IMR-90 (cell line): ENCODE results near the gene SETD6. TPM values are rescaled to one million over a fixed set of nuclear protein-coding genes. Genes with fewer than 3 reads are reported as not detected.
A peak's percentile ranks its signal among the peaks of the same experiment; 100 is the strongest.

Source experiments
- ATAC-seq: fragments of 200-7000 bp; cut with Tn5 transposase; 2 replicates; pipeline ENCODE4 v1.9.1; 2020; ENCODE audit warnings: low read depth, mild to moderate bottlenecking, moderate library complexity
- BruUV-seq: library from RNA; stranded (reverse); fragments of 400-500 nt; replicated peaks from 2 replicates; lab custom pipeline; 2021; lab: Mats Ljungman, UMichigan
- CTCF ChIA-PET: fragments of 300-600 bp; formaldehyde crosslinking; extraction: SDS; loops from one replicate; lab custom pipeline; 2021; ENCODE audit warnings: antibody characterized with exemption; lab: Yijun Ruan, JAX
- POLR2A ChIA-PET: fragments of 300-600 bp; sonication (Branson Sonifier 250); formaldehyde crosslinking; loops from one replicate; lab custom pipeline; 2022; ENCODE audit warnings: antibody characterized with exemption; ENCODE audit not compliant: unreplicated experiment; lab: Charles Lee
- DNase-seq: peaks from one replicate; pipeline ENCODE4 v3.0.0; 2013
- H2AFZ ChIP-seq: replicated peaks from 2 replicates; pipeline ENCODE3; 2013; ENCODE audit warnings: low read length, mild to moderate bottlenecking; ENCODE audit not compliant: poor library complexity
- H2AK5ac ChIP-seq: 2 replicates; pipeline ENCODE4 v1.6.1; 2013; ENCODE audit warnings: low read depth, low read length, inconsistent platforms
- H2AK9ac ChIP-seq: replicated peaks from 2 replicates; pipeline ENCODE3; 2013; ENCODE audit warnings: mild to moderate bottlenecking, low read depth, low read length, moderate library complexity; ENCODE audit not compliant: poor library complexity
- H2BK120ac ChIP-seq: 2 replicates; pipeline ENCODE4 v1.6.1; 2013; ENCODE audit warnings: low read depth, low read length, inconsistent platforms
- H2BK15ac ChIP-seq: 3 replicates; pipeline ENCODE4 v1.6.1; 2013; ENCODE audit warnings: low read depth, low read length, inconsistent platforms
- H2BK20ac ChIP-seq: 2 replicates; pipeline ENCODE4 v1.6.1; 2013; ENCODE audit warnings: low read depth, mild to moderate bottlenecking, inconsistent platforms, low read length, moderate library complexity
- H2BK5ac ChIP-seq: 2 replicates; pipeline ENCODE4 v1.6.1; 2013; ENCODE audit warnings: mild to moderate bottlenecking, low read depth, low read length, inconsistent platforms; ENCODE audit not compliant: poor library complexity, severe bottlenecking
- H3K14ac ChIP-seq: replicated peaks from 2 replicates; pipeline ENCODE4 v1.6.1; 2013; ENCODE audit warnings: low read depth, low read length, inconsistent platforms
- H3K18ac ChIP-seq: 2 replicates; pipeline ENCODE4 v1.6.1; 2013; ENCODE audit warnings: low read depth, low read length, control low read depth
- H3K23ac ChIP-seq: 2 replicates; pipeline ENCODE4 v1.6.1; 2013; ENCODE audit warnings: low read depth, low read length, inconsistent platforms
- H3K27ac ChIP-seq: 2 replicates; pipeline ENCODE4 v1.5.1; 2013; ENCODE audit warnings: mild to moderate bottlenecking, control low read depth, low read length; ENCODE audit not compliant: insufficient read depth
- H3K27me3 ChIP-seq: 2 replicates; pipeline ENCODE4 v1.6.1; 2013; ENCODE audit warnings: low read length; ENCODE audit not compliant: control insufficient read depth, insufficient read depth
- H3K36me3 ChIP-seq: 2 replicates; pipeline ENCODE4 v1.6.1; 2013; ENCODE audit warnings: low read length, mixed read lengths; ENCODE audit not compliant: control insufficient read depth, insufficient read depth
- H3K4ac ChIP-seq: 2 replicates; pipeline ENCODE4 v1.6.1; 2013; ENCODE audit warnings: low read depth, low read length, inconsistent platforms
- H3K4me1 ChIP-seq: 2 replicates; pipeline ENCODE4 v1.6.1; 2013; ENCODE audit warnings: low read length, mixed read lengths; ENCODE audit not compliant: control insufficient read depth, insufficient read depth
- H3K4me2 ChIP-seq: 2 replicates; pipeline ENCODE4 v1.6.1; 2013; ENCODE audit warnings: low read depth, mild to moderate bottlenecking, control low read depth, low read length, moderate library complexity
- H3K4me3 ChIP-seq: 2 replicates; pipeline ENCODE4 v1.5.1; 2013; ENCODE audit warnings: low read depth, mild to moderate bottlenecking, control low read depth, low read length, moderate library complexity; ENCODE audit not compliant: insufficient read depth
- H3K56ac ChIP-seq: 2 replicates; pipeline ENCODE4 v1.6.1; 2013; ENCODE audit warnings: low read length, inconsistent platforms; ENCODE audit not compliant: insufficient read depth; ENCODE audit errors: extremely low read depth
- H3K79me1 ChIP-seq, 2 experiments: 2 replicates each; pipeline ENCODE4 v1.6.1; 2013; ENCODE audit warnings: low read length in 2 of 2, inconsistent platforms in 1 of 2, low read depth in 1 of 2
- H3K9ac ChIP-seq: 2 replicates; pipeline ENCODE4 v1.6.1; 2013; ENCODE audit warnings: low read depth, low read length, control low read depth
- H3K9me1 ChIP-seq: 2 replicates; pipeline ENCODE4 v1.6.1; 2013; ENCODE audit warnings: low read length, inconsistent platforms; ENCODE audit not compliant: insufficient read depth
- H3K9me3 ChIP-seq: 2 replicates; pipeline ENCODE4 v1.6.1; 2013; ENCODE audit warnings: low read length; ENCODE audit not compliant: control insufficient read depth, insufficient read depth
- H4K20me1 ChIP-seq: 2 replicates; pipeline ENCODE4 v1.6.1; 2013; ENCODE audit warnings: low read length, inconsistent platforms; ENCODE audit not compliant: insufficient read depth
- H4K5ac ChIP-seq: 2 replicates; pipeline ENCODE4 v1.6.1; 2013; ENCODE audit warnings: mild to moderate bottlenecking, low read depth, low read length, control low read depth
- H4K8ac ChIP-seq, 2 experiments: 2 replicates each; pipeline ENCODE4 v1.6.1; 2013; ENCODE audit warnings: low read depth in 2 of 2, low read length in 2 of 2, control low read depth in 1 of 2, inconsistent platforms in 1 of 2
- H4K91ac ChIP-seq: 2 replicates; pipeline ENCODE4 v1.6.1; 2013; ENCODE audit warnings: low read depth, low read length, inconsistent platforms; ENCODE audit not compliant: insufficient read depth
- BHLHE40 ChIP-seq: fragments of 150-350 bp; IDR thresholded peaks from 2 replicates; pipeline ENCODE4 v1.6.1; 2016; ENCODE audit warnings: mild to moderate bottlenecking, low read depth, low read length
- CEBPB ChIP-seq: IDR thresholded peaks from 2 replicates; pipeline ENCODE4 v1.6.1; 2012; ENCODE audit warnings: low read depth, low read length, improper control_type of control experiment
- CHD1 ChIP-seq: IDR thresholded peaks from 2 replicates; pipeline ENCODE4 v1.6.1; 2012; ENCODE audit warnings: low read depth, low read length, improper control_type of control experiment
- ELK1 ChIP-seq: fragments of 150-350 bp; IDR thresholded peaks from 2 replicates; pipeline ENCODE4 v1.6.1; 2016; ENCODE audit warnings: low read depth, mild to moderate bottlenecking, low read length, moderate library complexity, borderline replicate concordance
- MAFK ChIP-seq: IDR thresholded peaks from 2 replicates; pipeline ENCODE4 v1.6.1; 2012; ENCODE audit warnings: low read depth, low read length, improper control_type of control experiment
- MAZ ChIP-seq: IDR thresholded peaks from 2 replicates; pipeline ENCODE4 v1.6.1; 2012; ENCODE audit warnings: low read depth, mild to moderate bottlenecking, low read length, improper control_type of control experiment, moderate library complexity, borderline replicate concordance
- MXI1 ChIP-seq: IDR thresholded peaks from 2 replicates; pipeline ENCODE4 v1.6.1; 2012; ENCODE audit warnings: low read depth, mild to moderate bottlenecking, low read length, moderate library complexity, borderline replicate concordance
- NFE2L2 ChIP-seq: fragments of 150-350 bp; IDR thresholded peaks from 2 replicates; pipeline ENCODE4 v1.6.1; 2016; ENCODE audit warnings: low read depth, mild to moderate bottlenecking, low read length
- POLR2A ChIP-seq: IDR thresholded peaks from 2 replicates; pipeline ENCODE4 v1.6.1; 2012; ENCODE audit warnings: mild to moderate bottlenecking, low read depth, low read length
- RAD21 ChIP-seq: IDR thresholded peaks from 2 replicates; pipeline ENCODE4 v1.6.1; 2012; ENCODE audit warnings: low read length, improper control_type of control experiment
- RCOR1 ChIP-seq: IDR thresholded peaks from 2 replicates; pipeline ENCODE4 v1.6.1; 2012; ENCODE audit warnings: mild to moderate bottlenecking, low read length, improper control_type of control experiment; ENCODE audit not compliant: insufficient replicate concordance
- RFX5 ChIP-seq: IDR thresholded peaks from 2 replicates; pipeline ENCODE4 v1.8.0; 2012; ENCODE audit warnings: low read depth, mild to moderate bottlenecking, low read length, moderate library complexity
- SMC3 ChIP-seq: fragments of 150-350 bp; IDR thresholded peaks from 2 replicates; pipeline ENCODE4 v1.6.1; 2016; ENCODE audit warnings: low read depth, mild to moderate bottlenecking, antibody characterized with exemption, low read length, moderate library complexity
- USF2 ChIP-seq: fragments of 150-350 bp; IDR thresholded peaks from 2 replicates; pipeline ENCODE4 v1.6.1; 2017; ENCODE audit warnings: mild to moderate bottlenecking, antibody characterized with exemption, low read length, low read depth
- WGBS, 2 experiments: methylation state at CpG; one replicate each; pipeline versions ENCODE4 v1.1.5 to v1.1.7; 2013; ENCODE audit warnings: missing lambda C conversion rate in 2 of 2; ENCODE audit not compliant: insufficient read length in 1 of 2; ENCODE audit errors: extremely low coverage in 2 of 2; 5-methylcytosine and 5-hydroxymethylcytosine counted together
- dilution Hi-C: fragments of 300-500 bp; cut with HindIII; formaldehyde crosslinking; loops from one replicate; pipeline ENCODE4 v1.14.3; 2018; ENCODE audit warnings: low sequenced_read_pairs; ENCODE audit not compliant: unreplicated experiment
- in situ Hi-C: fragments of 300-500 bp; cut with MboI; formaldehyde crosslinking; loops from 3 replicates; pipeline ENCODE4 v1.14.3; 2019; ENCODE audit warnings: low sequenced_read_pairs, inconsistent platforms, mixed read lengths
- intact Hi-C: fragments of 100-400 bp; cut with micrococcal nuclease; formaldehyde crosslinking; loops from 2 replicates; pipeline ENCODE4 v1.10.0; 2022
- polyA plus RNA-seq, 3 experiments: library from polyadenylated mRNA; depleted of rRNA; stranded (reverse); fragments of >200 nt; gene quantifications; 2 replicates each; pipeline ENCODE4 v1.2.3, GENCODE V29; 2012; ENCODE audit warnings: low replicate concordance in 1 of 3
- total RNA-seq: library from RNA; depleted of rRNA; stranded (reverse); fragments of >200 nt; gene quantifications from 2 replicates; pipeline ENCODE4 v1.2.3, GENCODE V29; 2012

SETD6 gene
- total and polyA plus RNA-seq, 2 of the 4 experiments (the other 2 are of a cell fraction), result 3.2 to 6.4 TPM

- Histone ChIP-seq H3K27me3 (peaks cover 10% of the 10 kb centered on the region), H3K4ac (no peak overlapping the region), H3K36me3 (no peaks in the 10 kb centered on the region), H3K4me1 (peaks cover 7% of the 10 kb centered on the region; the same call in 1 of the 2 replicates), H3K79me1 (no peaks in the 10 kb centered on the region), H3K23ac (no peak overlapping the region), H2BK120ac (no peak overlapping the region), H4K91ac (no peak overlapping the region), H3K9ac (no peak overlapping the region), H2AK9ac (no peak overlapping the region), H2BK15ac (no peak overlapping the region), H3K27ac (no peak overlapping the region), H3K9me3 (no peaks in the 10 kb centered on the region), H2AK5ac (no peak overlapping the region), H3K4me3 (no peak overlapping the region), H3K56ac (no peak overlapping the region), H2BK20ac (no peak overlapping the region), H3K18ac (no peak overlapping the region), H3K14ac (no peak overlapping the region), H4K8ac (no peak overlapping the region), H4K5ac (no peak overlapping the region), H2BK5ac (no peak overlapping the region), H3K9me1 (no peaks in the 10 kb centered on the region; the same call in 1 of the 2 replicates), H4K20me1 (no peaks in the 10 kb centered on the region), H3K4me2 (no peak overlapping the region), H2AFZ (peak overlapping the region; percentile 23)
- ChIA-PET CTCF (no interaction called here), POLR2A (no interaction called here)
- TF ChIP-seq SMC3, result no peak
- no peak for TF ChIP-seq POLR2A
- TF ChIP-seq ELK1, result no peak
- TF ChIP-seq MXI1, result no peak
- no peak for TF ChIP-seq MAFK
- no peak for TF ChIP-seq USF2
- no peak for TF ChIP-seq RAD21
- no peak for TF ChIP-seq RFX5
- no peak for TF ChIP-seq BHLHE40
- TF ChIP-seq CEBPB, result no peak
- no peak for TF ChIP-seq RCOR1
- TF ChIP-seq NFE2L2, result no peak
- TF ChIP-seq MAZ, result no peak
- no peak for TF ChIP-seq CHD1
- intact Hi-C loops (no loop called here), dilution Hi-C loops (no loop called here), in situ Hi-C loops (loop anchor here (5.0 kb wide), 1 partner anchor 162 kb away; no protein-coding TSS in a partner anchor)
- BruUV-seq, result no TSS peak
- 50% methylated on average over 2 of the region's 20 CpGs; no CpG with 5 or more reads in 1 of the 2 experiments for WGBS, 2 experiments
- ATAC-seq (no peak), DNase-seq (no peak)
Observed at GRCh38 chr16:58493756-58494431, 21.4 kb upstream of the SETD6 start.
